GM19468 (cell line): ENCODE results near the gene SLC35E4.
"Not testable (repeated sequence)": the region's sequence is repeated elsewhere in the genome, so short reads cannot be mapped to it uniquely, and the experiment has no call there.

Experiments
- ATAC-seq: cut with Tn5 transposase; IDR thresholded peaks from one replicate; pipeline ENCODE4 v1.9.1; 2021; ENCODE audit warnings: mild to moderate bottlenecking, moderate library complexity, moderate number of reproducible peaks; ENCODE audit not compliant: unreplicated experiment; ENCODE audit errors: extremely low read depth

Gene SLC35E4

DNA sequence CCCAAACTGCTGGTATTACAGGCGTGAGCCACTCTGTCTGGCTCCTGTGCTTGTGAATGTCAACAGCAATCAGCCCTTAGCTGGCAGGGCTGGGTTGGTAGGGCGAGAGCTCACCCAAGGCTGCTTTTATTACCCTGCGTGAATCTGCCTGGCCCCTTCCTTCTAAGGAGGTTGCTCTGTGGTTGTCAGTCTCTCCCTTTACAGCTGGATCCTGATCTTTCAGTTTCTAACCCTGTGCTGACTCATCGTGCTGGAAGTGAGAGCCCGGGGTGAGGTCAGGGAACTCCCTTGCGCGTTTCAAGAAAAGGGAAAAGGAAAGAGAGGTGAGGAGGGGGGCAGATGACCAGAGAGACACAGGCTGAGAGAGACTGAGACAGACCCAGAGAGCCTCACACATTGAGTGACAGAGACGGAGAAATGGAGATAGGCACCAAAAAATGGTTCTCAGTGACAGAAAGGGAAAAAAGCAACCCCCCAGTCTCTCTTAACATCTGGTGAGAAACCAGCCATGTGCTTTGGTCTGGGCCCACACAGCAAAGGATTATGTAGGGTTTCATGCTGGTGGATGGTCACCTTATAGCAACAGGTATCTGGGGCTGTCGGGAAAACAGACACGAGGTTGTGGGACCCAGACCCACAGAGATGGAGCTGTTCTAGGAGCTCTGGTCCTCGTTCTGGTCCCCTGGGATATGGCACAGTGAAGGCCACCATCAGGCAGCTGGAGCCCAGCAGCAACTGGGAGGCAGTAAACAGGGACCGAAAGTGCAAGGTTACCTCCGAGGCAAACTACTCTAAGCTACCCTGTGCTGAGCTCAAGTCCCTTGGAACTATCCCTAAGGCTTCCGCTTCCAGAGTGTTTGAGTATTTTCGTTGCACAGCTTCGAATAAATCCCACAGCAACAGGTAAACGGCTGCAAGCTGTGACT lies 26.1 kb upstream of the SLC35E4 start:
- no peak for ATAC-seq

DNA sequence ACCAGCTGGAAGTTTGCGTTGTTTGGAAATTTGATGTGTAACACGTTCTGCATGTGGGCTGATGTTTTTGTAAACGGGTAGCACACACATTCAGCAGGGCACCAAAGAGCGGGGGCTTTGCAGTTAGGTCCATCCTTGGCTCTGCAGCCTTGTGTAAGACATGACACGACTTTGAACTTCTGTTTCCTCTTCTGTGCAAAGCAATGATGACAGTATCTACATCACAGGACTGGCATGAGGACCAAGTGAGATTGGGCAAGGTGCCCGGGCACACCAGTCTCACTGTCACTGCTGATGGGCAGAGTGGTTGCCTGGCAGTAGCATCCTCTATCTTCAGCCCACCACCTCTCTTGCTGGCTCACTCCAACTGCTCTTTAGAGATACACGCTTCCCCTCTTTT lies 25.3 kb upstream of the SLC35E4 start:
- no peak for ATAC-seq

DNA sequence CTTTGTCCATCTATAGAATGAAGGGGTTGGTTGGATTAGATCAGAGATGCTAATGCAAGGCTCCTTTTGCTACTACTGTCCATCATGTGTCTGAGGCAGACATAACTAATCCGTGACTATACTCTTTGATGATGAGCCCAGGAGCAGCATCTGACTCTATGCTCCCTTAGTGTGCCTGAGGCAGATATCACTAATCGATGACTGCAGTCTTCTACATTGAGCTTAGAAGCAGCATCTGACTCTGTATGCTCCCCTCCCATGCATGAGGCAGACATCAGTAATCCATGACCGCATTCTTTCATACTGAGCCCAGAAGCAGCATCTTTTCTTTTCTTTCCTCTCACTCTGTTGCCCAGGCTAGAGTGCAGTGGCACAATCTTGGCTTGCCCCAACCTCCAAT lies 24.4 kb upstream of the SLC35E4 start:
- no peak for ATAC-seq

DNA sequence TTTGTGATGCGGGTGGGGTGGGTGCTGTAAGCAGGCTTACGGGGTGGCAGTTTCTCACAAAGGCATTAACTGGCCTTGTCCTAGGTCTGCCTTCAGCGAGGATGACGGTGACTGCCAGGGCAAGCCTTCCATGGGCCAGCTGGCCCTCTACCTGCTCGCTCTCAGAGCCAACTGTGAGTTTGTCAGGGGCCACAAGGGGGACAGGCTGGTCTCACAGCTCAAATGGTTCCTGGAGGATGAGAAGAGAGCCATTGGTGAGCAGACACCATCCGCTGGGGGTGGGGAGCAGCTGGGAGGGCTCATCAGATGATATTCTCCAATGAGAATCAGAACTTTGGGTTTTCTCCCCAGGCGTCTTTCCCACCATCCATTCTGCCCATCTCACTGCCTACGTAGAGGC lies 22.8 kb upstream of the SLC35E4 start:
- ATAC-seq: no peak

DNA sequence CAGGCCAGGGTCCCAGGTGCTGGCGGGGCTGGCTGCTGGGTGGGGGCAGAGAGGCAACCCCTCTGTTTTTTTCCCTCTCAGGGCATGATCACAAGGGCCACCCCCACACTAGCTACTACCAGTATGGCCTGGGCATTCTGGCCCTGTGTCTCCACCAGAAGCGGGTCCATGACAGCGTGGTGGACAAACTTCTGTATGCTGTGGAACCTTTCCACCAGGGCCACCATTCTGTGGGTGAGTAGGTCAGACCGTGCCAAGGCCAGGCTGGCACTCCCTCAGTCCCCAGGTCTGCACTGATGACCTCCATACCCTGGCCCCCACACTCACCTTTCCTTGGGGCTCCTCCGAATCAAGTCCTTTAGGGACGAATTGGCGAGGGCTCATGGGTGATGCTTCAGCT lies 21.3 kb upstream of the SLC35E4 start:
- ATAC-seq: no peak

DNA sequence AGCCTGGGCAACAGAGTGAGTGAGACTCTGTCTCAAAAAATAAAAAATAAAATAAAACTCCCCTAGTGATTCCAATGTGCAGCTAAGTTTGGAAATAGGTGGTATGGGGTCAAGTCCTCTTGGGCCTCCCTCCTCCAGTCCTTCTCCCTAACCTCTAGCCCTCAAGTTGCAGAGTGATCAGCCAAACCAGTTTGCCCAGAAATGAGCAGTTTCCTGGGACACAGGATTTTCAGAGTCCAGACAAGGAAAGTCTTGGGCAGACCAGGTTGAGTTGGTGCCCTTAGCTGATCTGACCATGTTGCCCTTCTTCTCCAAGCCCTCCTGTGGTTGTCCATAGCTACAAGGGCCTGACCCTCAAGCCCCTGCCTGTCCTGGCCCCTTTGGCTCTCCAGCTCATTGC lies 20.7 kb upstream of the SLC35E4 start:
- ATAC-seq: no peak

DNA sequence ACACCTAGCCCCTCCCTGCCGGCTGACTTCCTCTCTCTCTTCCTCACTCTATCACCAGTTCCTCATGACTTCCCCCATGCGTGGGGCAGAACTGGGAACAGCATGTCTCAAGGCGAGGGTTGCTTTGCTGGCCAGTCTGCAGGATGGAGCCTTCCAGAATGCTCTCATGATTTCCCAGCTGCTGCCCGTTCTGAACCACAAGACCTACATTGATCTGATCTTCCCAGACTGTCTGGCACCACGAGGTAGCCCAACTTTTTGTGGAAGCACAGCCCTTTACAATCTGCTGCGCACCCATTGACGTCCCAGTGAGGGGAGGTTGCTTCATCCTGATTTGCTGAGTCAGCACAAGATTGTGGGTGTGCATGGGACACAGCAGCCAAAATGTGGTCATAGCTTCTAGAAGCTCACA lies 20.0 kb upstream of the SLC35E4 start:
- ATAC-seq: no peak

DNA sequence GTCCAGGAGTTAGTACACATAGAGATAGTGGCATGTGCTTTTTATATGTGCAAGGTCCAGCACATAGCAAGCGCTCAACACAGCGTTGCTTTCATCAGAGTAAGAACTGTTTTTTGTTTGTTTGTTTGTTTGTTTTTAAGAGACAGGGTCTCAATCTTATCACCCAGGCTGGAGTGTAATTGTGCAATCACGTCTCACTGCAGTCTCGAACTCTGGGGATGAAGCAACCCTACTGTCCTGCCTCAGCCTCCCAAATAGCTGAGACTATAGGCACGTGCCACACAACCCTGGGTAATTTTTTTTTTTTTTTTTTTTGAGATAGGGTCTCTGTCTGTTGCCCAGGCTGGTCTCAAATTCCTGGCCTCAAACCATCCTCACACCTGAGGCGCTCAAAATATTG lies 17.8 kb upstream of the SLC35E4 start:
- ATAC-seq: no peak

DNA sequence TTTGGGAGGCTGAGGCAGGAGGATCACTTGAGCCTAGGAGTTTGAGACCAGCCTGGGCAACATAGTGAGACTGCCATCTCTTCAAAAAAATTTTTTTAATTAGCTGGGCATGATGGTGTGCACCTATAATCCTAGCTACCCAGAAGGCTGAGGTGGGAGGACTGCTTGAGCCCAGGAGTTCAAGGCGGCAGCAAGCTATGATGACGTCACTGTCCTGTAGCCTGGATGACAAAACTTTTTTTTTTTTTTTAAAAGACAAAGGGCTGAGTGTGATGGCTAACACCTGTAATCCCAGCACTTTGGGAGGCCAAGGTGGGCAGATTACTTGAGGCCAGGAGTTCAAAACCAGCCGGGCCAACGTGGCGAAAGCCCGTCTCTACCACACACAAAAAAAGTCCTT lies 15.7 kb upstream of the SLC35E4 start:
- not testable (repeated sequence) for ATAC-seq

DNA sequence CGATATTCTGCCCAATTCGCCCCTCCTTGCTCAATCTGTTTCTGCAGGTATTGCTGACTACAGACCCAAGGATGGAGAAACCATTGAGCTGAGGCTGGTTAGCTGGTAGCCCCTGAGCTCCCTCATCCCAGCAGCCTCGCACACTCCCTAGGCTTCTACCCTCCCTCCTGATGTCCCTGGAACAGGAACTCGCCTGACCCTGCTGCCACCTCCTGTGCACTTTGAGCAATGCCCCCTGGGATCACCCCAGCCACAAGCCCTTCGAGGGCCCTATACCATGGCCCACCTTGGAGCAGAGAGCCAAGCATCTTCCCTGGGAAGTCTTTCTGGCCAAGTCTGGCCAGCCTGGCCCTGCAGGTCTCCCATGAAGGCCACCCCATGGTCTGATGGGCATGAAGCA lies 9.2 kb upstream of the SLC35E4 start:
- no peak for ATAC-seq

DNA sequence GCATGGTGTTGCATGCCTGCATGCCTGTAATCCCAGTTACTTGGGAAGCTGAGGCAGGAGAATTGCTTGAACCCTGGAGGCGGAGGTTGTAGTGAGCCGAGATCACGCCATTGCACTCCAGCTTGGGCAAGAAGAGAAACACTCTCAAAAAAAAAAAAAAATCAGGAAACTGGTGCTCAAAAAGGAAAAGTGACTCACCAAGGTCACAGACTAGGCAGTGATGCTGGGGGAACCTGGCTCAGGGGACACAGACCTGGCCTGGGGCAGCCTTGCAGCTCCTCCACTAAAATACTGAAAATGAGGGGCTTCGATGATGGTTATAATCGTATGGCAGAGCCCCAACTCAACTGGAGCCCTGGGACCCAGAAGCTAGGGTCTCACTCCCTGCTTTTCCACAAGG lies 8.1 kb upstream of the SLC35E4 start:
- no peak for ATAC-seq

- no peak for ATAC-seq
Measured at GRCh38 chr22:30628491-30628890, 7.1 kb upstream of the SLC35E4 start.

DNA sequence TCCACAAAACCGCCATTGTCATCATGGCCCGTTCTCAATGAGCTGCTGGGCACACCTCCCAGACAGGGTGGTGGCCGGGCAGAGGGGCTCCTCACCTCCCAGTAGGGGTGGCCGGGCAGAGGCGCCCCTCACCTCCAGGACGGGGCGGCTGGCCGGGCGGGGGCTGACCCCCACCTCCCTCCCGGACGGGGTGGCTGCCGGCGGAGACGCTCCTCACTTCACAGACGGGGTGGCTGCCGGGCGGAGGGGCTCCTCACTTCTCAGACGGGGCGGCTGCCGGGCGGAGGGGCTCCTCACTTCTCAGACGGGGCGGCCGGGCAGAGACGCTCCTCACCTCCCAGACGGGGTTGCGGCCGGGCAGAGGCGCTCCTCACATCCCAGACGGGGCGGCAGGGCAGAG lies 4.1 kb upstream of the SLC35E4 start:
- not testable (repeated sequence) for ATAC-seq

- ATAC-seq: peak; percentile 15
Measured at GRCh38 chr22:30634471-30635233, 929 bp upstream of the SLC35E4 start.

DNA sequence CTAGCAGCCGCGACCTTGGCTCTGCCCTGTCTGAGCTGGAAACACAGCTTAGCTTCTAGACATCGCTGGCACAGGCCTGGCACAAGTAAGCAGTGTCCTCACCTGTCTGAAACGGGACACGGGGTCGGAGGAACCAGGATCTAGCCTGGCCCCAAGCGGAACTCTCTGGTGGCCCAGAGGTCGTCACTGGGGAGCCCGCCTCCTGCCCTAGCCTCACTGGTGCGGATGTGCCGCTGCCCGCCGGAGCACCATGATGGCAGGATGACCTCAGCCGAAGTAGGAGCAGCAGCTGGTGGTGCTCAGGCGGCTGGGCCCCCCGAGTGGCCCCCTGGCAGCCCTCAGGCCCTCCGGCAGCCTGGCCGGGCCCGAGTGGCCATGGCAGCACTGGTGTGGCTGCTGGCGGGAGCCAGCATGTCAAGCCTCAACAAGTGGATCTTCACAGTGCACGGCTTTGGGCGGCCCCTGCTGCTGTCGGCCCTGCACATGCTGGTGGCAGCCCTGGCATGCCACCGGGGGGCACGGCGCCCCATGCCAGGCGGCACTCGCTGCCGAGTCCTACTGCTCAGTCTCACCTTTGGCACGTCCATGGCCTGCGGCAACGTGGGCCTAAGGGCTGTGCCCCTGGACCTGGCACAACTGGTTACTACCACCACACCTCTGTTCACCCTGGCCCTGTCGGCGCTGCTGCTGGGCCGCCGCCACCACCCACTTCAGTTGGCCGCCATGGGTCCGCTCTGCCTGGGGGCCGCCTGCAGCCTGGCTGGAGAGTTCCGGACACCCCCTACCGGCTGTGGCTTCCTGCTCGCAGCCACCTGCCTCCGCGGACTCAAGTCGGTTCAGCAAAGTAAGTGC lies 871 bp downstream of the SLC35E4 start:
- no peak for ATAC-seq

DNA sequence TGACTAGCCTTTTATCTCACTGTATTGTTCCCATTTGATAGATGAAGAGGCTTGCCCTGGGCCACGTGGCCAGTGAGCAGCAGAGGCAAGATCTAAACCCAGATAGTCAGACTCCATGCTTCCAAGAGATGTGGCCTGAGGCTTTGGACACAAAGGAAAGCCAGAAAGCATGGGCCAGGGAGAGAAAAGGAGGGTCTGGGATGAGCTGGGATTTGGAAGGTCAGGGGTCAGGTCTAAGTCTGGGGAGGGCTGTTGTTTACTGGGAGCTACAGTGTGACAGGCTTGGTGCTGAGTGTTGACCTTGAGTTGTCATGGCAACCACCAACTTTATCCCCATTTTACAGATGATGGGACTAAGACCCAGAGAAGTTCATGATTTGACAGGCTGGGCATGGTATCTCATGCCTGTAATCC lies 2.1 kb downstream of the SLC35E4 start:
- ATAC-seq: no peak

GRCh38 chr22:30640361-30640760 lies 4.8 kb downstream of the SLC35E4 start:
- no peak for ATAC-seq

DNA sequence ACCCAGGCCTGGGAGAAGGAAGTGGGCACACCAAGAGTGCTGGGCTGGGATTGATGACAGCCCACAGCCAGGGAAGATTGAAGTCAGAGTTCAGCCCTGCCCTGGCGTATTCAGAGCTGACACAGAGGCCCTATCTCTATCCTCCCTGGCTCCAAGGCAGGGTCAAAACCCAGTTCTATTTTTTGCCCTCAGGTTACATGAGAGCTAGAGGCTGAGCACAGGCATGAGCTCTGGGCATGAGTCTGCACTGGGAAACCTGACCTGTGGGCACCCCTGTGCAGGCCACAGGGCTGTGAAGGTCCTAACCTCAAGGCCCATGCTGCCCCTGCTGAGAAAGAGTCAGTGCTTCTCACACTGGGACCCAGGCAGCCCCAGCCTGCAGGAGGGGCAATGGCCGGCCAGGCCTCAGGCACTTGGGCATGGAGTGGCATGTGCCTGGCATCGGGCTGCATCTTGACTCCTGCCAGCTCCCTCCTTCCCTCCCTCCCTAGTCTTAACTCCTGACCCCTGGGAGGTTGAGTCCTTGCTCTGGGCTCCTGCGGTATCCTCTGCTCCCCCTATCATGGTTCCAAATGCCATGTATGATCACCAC lies 5.4 kb downstream of the SLC35E4 start:
- no peak for ATAC-seq

DNA sequence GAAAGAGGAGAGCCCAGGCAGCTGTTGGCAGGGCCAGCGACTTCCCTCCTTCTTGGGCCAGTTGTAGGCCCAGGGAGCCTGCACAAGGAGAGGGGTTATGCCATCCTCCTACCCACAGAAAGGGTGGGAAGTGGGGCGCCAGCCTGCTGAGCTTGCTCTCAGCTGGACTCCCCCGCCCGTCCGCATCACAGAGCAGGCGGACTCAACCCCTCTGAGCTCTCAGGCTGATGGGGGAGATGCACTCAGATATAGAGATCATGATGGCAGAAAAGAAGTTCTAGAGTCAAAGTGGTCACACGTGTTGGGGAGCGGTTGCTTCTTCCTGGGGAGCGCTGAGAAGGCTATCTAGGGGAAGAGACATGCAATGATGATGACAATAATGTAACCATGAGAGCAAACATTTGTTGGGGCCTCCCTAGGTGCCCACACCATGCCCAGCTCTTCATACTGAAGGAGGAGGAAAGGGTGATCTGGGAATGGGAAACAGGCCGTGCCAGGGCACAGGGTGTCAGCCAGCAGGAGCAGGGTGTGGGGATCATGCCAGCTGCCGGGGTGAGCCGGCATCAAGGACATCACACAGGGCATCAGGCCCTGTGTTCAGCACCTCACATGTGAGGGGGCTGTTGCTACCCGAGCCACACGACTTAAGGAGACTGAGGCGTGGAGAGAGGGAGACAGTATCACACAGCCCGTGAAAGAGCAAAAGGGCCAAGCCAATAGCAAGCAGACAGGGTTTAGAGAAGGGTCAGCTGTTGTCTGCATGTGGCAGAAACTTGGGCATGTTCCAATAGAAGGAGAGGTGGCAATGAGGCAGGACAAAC lies 7.7 kb downstream of the SLC35E4 start:
- ATAC-seq: no peak
